KMS-11 (cell line): ENCODE data around the gene UBALD2.

ENCODE experiments used
- H2AFZ ChIP-seq: fragments of 200-600 bp; sonication (generic); 2 replicates; pipeline ENCODE4 v1.6.1; 2016; ENCODE audit warnings: antibody characterized with exemption, mixed run types, low read depth
- H3K27ac ChIP-seq: fragments of 200-600 bp; sonication (generic); 2 replicates; pipeline ENCODE4 v1.6.1; 2016; ENCODE audit warnings: mild to moderate bottlenecking, mixed run types
- H3K27me3 ChIP-seq: fragments of 200-600 bp; sonication (generic); 2 replicates; pipeline ENCODE4 v1.6.1; 2017; ENCODE audit warnings: mild to moderate bottlenecking, low read depth, mixed run types, moderate library complexity; ENCODE audit not compliant: insufficient read depth
- H3K36me3 ChIP-seq: fragments of 200-600 bp; sonication (generic); 2 replicates; pipeline ENCODE4 v1.6.1; 2017; ENCODE audit warnings: mild to moderate bottlenecking, mixed run types; ENCODE audit not compliant: insufficient read depth
- H3K4me1 ChIP-seq: fragments of 200-600 bp; sonication (generic); 2 replicates; pipeline ENCODE4 v1.6.1; 2016; ENCODE audit warnings: mild to moderate bottlenecking, low read depth, mixed run types; ENCODE audit not compliant: poor library complexity, severe bottlenecking
- H3K4me2 ChIP-seq: fragments of 200-600 bp; sonication (generic); 2 replicates; pipeline ENCODE4 v1.7.0; 2016; ENCODE audit warnings: mild to moderate bottlenecking, mixed run types
- H3K4me3 ChIP-seq: fragments of 200-600 bp; sonication (generic); IDR thresholded peaks from 2 replicates; pipeline ENCODE4 v1.6.1; 2017; ENCODE audit warnings: low read depth, low read length, mixed read lengths; ENCODE audit not compliant: insufficient read depth
- H3K79me2 ChIP-seq: fragments of 200-600 bp; sonication (generic); 2 replicates; pipeline ENCODE4 v1.6.1; 2016; ENCODE audit warnings: low read depth, mixed run types; ENCODE audit not compliant: insufficient read depth
- H3K9ac ChIP-seq: fragments of 200-600 bp; sonication (generic); 2 replicates; pipeline ENCODE4 v1.6.1; 2016; ENCODE audit warnings: mild to moderate bottlenecking, mixed run types
- H4K20me1 ChIP-seq: fragments of 200-600 bp; sonication (generic); 2 replicates; pipeline ENCODE4 v1.6.1; 2016; ENCODE audit warnings: mild to moderate bottlenecking, mixed run types; ENCODE audit not compliant: insufficient read depth
- CTCF ChIP-seq: fragments of 200-600 bp; sonication (generic); conservative IDR thresholded peaks from 2 replicates; pipeline ENCODE4 v1.6.1; 2017; ENCODE audit warnings: low read depth, mild to moderate bottlenecking, antibody characterized with exemption, low read length, moderate library complexity, mixed read lengths

UBALD2 gene

GRCh38 chr17:76268015-76268749, 3.0 kb downstream of the UBALD2 start:
- no peak overlapping the region for H3K27ac ChIP-seq
- H3K4me1 ChIP-seq: peaks cover 72% of the 10 kb centered on the region
- 0 out of 2 replicates have a peak, but pooled peaks cover 5% of the 10 kb centered on the region for H4K20me1 ChIP-seq
- H3K36me3 ChIP-seq: no peaks in the 10 kb centered on the region
- peak overlapping the region; percentile 46; the same call in 1 of the 2 replicates for H3K4me2 ChIP-seq
- TF ChIP-seq CTCF: no peak
- no peak overlapping the region for H3K4me3 ChIP-seq
- no peak overlapping the region for H2AFZ ChIP-seq
- H3K79me2 ChIP-seq: peaks cover 50% of the 10 kb centered on the region
- no peak overlapping the region for H3K9ac ChIP-seq
- no peaks in the 10 kb centered on the region for H3K27me3 ChIP-seq

- TF ChIP-seq CTCF: no peak
- Histone ChIP-seq H3K4me1 (peaks cover 61% of the 10 kb centered on the region), H3K36me3 (no peaks in the 10 kb centered on the region), H3K4me3 (no peak overlapping the region), H4K20me1 (0 out of 2 replicates have a peak, but pooled peaks cover 5% of the 10 kb centered on the region), H3K27me3 (no peaks in the 10 kb centered on the region), H3K79me2 (peaks cover 50% of the 10 kb centered on the region), H2AFZ (no peak overlapping the region), H3K9ac (no peak overlapping the region), H3K27ac (peak overlapping the region; percentile 19; the same call in 1 of the 2 replicates), H3K4me2 (no peak overlapping the region; the same call in 1 of the 2 replicates)
These were observed 4.1 kb downstream of the UBALD2 start for GRCh38 chr17:76268991-76269981.

- Histone ChIP-seq H3K27me3 (no peaks in the 10 kb centered on the region), H3K36me3 (no peaks in the 10 kb centered on the region), H3K4me3 (no peak overlapping the region), H2AFZ (no peak overlapping the region), H3K4me2 (no peak overlapping the region), H3K4me1 (peaks cover 58% of the 10 kb centered on the region), H3K79me2 (peaks cover 50% of the 10 kb centered on the region), H3K27ac (no peak overlapping the region), H3K9ac (no peak overlapping the region), H4K20me1 (0 out of 2 replicates have a peak, but pooled peaks cover 5% of the 10 kb centered on the region)
- no peak for TF ChIP-seq CTCF
These were observed 5.0 kb downstream of the UBALD2 start for GRCh38 chr17:76270127-76270592.

GRCh38 chr17:76270770-76271668, 5.9 kb downstream of the UBALD2 start:
- Histone ChIP-seq H3K36me3 (no peaks in the 10 kb centered on the region), H3K79me2 (peaks cover 46% of the 10 kb centered on the region)

More at GRCh38 chr17:76270770-76271668, 5.9 kb downstream of the UBALD2 start:
- H3K4me2 ChIP-seq: no peak overlapping the region
- no peak overlapping the region for H3K9ac ChIP-seq
- TF ChIP-seq CTCF: no peak
- 0 out of 2 replicates have a peak, but pooled peaks cover 5% of the 10 kb centered on the region for H4K20me1 ChIP-seq
- no peak overlapping the region for H3K4me3 ChIP-seq
- H3K4me1 ChIP-seq: peaks cover 58% of the 10 kb centered on the region
- H2AFZ ChIP-seq: no peak overlapping the region
- no peak overlapping the region for H3K27ac ChIP-seq
- no peaks in the 10 kb centered on the region for H3K27me3 ChIP-seq
